HepG2 (cell line): ENCODE measurements around the gene CDH13. TPM values are rescaled to one million over a fixed set of nuclear protein-coding genes. Genes with fewer than 3 reads are reported as not detected.

ENCODE experiments used
- ATAC-seq: fragments of 200-7000 bp; cut with Tn5 transposase; 3 replicates; pipeline ENCODE4 v1.9.1; 2020; ENCODE audit warnings: mild to moderate bottlenecking, moderate library complexity
- BruUV-seq: library from RNA; stranded (reverse); fragments of 400-500 nt; replicated peaks from 2 replicates; lab custom pipeline; 2021; lab: Mats Ljungman, UMichigan
- CTCF ChIA-PET: fragments of 300-600 bp; formaldehyde crosslinking; extraction: SDS; loops from one replicate; lab custom pipeline; 2021; ENCODE audit warnings: low total read pairs, inconsistent platforms, low intra/inter-chr PET ratio; lab: Yijun Ruan, JAX
- POLR2A ChIA-PET: fragments of 350-600 bp; sonication (Branson Sonifier 250); formaldehyde crosslinking; loops from one replicate; lab custom pipeline; 2020; ENCODE audit warnings: antibody characterized with exemption, inconsistent platforms; lab: Yijun Ruan, JAX
- DNase-seq: peaks from one replicate; pipeline ENCODE4 v3.0.0-alpha.2; 2015; ENCODE audit warnings: low spot score
- FAIRE-seq: peaks from 3 replicates; lab custom pipeline; 2011; peaks lifted over from hg19 to GRCh38; lab: Jason Lieb, UNC
- H2AFZ ChIP-seq: one replicate; pipeline ENCODE4 v1.6.1; 2011; ENCODE audit warnings: low read length, inconsistent platforms
- H3K27ac ChIP-seq: fragments of 300-600 bp; 3 replicates; pipeline ENCODE4 v1.8.0; 2011; ENCODE audit warnings: mixed run types, mild to moderate bottlenecking, mixed read lengths, low read length, inconsistent platforms; ENCODE audit not compliant: insufficient read depth; ENCODE audit errors: extremely low read length
- H3K27me3 ChIP-seq, 2 experiments: fragments of 200-600 bp in 1 of 2; 2 replicates in 1 of 2; 3 replicates in 1 of 2; pipeline versions ENCODE4 v1.6.0 to v1.8.0; 2011; ENCODE audit warnings: low read length in 2 of 2, mild to moderate bottlenecking in 2 of 2, moderate library complexity in 2 of 2, inconsistent platforms in 1 of 2; ENCODE audit not compliant: insufficient read depth in 2 of 2, control insufficient read depth in 1 of 2
- H3K36me3 ChIP-seq, 2 experiments: fragments of 200-600 bp in 1 of 2; replicated peaks in 1 of 2; 2 replicates in 1 of 2; 3 replicates in 1 of 2; pipeline versions ENCODE4 v1.5.1 to v1.8.0; 2011; ENCODE audit warnings: low read length in 2 of 2, inconsistent platforms in 1 of 2; ENCODE audit not compliant: insufficient read depth in 2 of 2, control insufficient read depth in 1 of 2
- H3K4me1 ChIP-seq: 2 replicates; pipeline ENCODE4 v1.5.1; 2012; ENCODE audit warnings: low read length, inconsistent platforms; ENCODE audit not compliant: insufficient read depth
- H3K4me2 ChIP-seq: 2 replicates; pipeline ENCODE4 v1.6.0; 2011; ENCODE audit warnings: low read depth, low read length, inconsistent platforms
- H3K4me3 ChIP-seq, 3 experiments: fragments of 200-600 bp in 1 of 3; sonication (generic), shearing (Covaris generic) in 1 of 3; replicated peaks in 1 of 3; 2 replicates each; pipeline ENCODE4 v1.5.1; 2011 to 2016; ENCODE audit warnings: low read length in 3 of 3, inconsistent platforms in 2 of 3, low read depth in 2 of 3, mild to moderate bottlenecking in 2 of 3, control low read depth in 1 of 3, mixed read lengths in 1 of 3; ENCODE audit not compliant: insufficient read depth in 1 of 3
- H3K79me2 ChIP-seq: one replicate; pipeline ENCODE4 v1.6.1; 2011; ENCODE audit warnings: low read length, inconsistent platforms; ENCODE audit not compliant: insufficient read depth
- H3K9ac ChIP-seq: 2 replicates; pipeline ENCODE4 v1.6.0; 2011; ENCODE audit warnings: mild to moderate bottlenecking, low read depth, low read length, inconsistent platforms; ENCODE audit not compliant: insufficient read depth
- H3K9me3 ChIP-seq: 2 replicates; pipeline ENCODE4 v1.5.1; 2012; ENCODE audit warnings: mild to moderate bottlenecking, low read length
- H4K20me1 ChIP-seq: 2 replicates; pipeline ENCODE4 v1.6.0; 2011; ENCODE audit warnings: inconsistent platforms, mild to moderate bottlenecking, low read length, moderate library complexity; ENCODE audit not compliant: insufficient read depth
- DNMT1 ChIP-seq: sonication (generic); formaldehyde crosslinking; IDR thresholded peaks from 2 replicates; pipeline ENCODE4 v1.5.1; 2020; ENCODE audit warnings: mild to moderate bottlenecking, missing genetic modification reagents
- HIVEP1 ChIP-seq: sonication (generic); formaldehyde crosslinking; IDR thresholded peaks from 2 replicates; pipeline ENCODE4 v1.4.0; 2020; ENCODE audit warnings: mild to moderate bottlenecking, missing genetic modification reagents
- ZNF143 ChIP-seq: sonication (generic); formaldehyde crosslinking; IDR thresholded peaks from 2 replicates; pipeline ENCODE4 v1.4.0; 2020; ENCODE audit warnings: missing genetic modification reagents
- ZNF3 ChIP-seq: IDR thresholded peaks from 2 replicates; pipeline ENCODE4 v1.7.0; 2017; ENCODE audit warnings: inconsistent platforms
- ZNF431 ChIP-seq: sonication (generic); formaldehyde crosslinking; IDR thresholded peaks from 2 replicates; pipeline ENCODE4 v1.9.0; 2022; ENCODE audit warnings: missing genetic modification reagents, low read depth, mild to moderate bottlenecking, borderline replicate concordance
- ZNF616 ChIP-seq: sonication (generic); formaldehyde crosslinking; IDR thresholded peaks from 2 replicates; pipeline ENCODE4 v1.5.0; 2020; ENCODE audit warnings: low read depth, mild to moderate bottlenecking, missing genetic modification reagents
- ZNF773 ChIP-seq: sonication (generic); formaldehyde crosslinking; IDR thresholded peaks from 2 replicates; pipeline ENCODE4 v1.4.0; 2020; ENCODE audit warnings: missing genetic modification reagents, borderline replicate concordance
- ZNF792 ChIP-seq: IDR thresholded peaks from 2 replicates; pipeline ENCODE4 v1.6.1; 2016
- ZSCAN20 ChIP-seq: sonication (generic); formaldehyde crosslinking; IDR thresholded peaks from 2 replicates; pipeline ENCODE4 v1.4.0; 2020; ENCODE audit warnings: missing genetic modification reagents, mild to moderate bottlenecking, borderline replicate concordance
- WGBS: methylation state at CpG from one replicate; pipeline ENCODE4 v1.1.6; 2017; ENCODE audit warnings: low lambda C conversion rate; 5-methylcytosine and 5-hydroxymethylcytosine counted together
- in situ Hi-C: cut with HindIII; loops from 2 replicates; pipeline ENCODE4 v1.10.0; 2017; ENCODE audit warnings: low pct_unique_long_range_greater_than_20kb; ENCODE audit not compliant: extremely low pct_ligation_motif_present
- intact Hi-C: fragments of 100-400 bp; cut with micrococcal nuclease; formaldehyde crosslinking; loops from one replicate; pipeline ENCODE4 v1.10.0; 2022; ENCODE audit not compliant: unreplicated experiment
- polyA plus RNA-seq, 8 experiments: library from polyadenylated mRNA; depleted of rRNA in 3 of 8; stranded (reverse) in 7 of 8; unstranded in 1 of 8; fragments of >200 nt; fragmentation: Illumina TruSeq in 4 of 8; extraction: Trizol in 4 of 8; gene quantifications; 2 replicates each; pipeline versions ENCODE4 v1.2.1 to v1.2.3, GENCODE V29; 2011 to 2016; ENCODE audit warnings: low read depth in 4 of 8, missing spikeins in 1 of 8, mixed read lengths in 1 of 8; ENCODE audit not compliant: insufficient read depth in 1 of 8
- total RNA-seq, 5 experiments: library from RNA; depleted of rRNA; stranded (reverse); fragments of >200 nt; fragmentation: Illumina TruSeq; extraction: Trizol; gene quantifications; 2 replicates each; pipeline ENCODE4 v1.2.3, GENCODE V29; 2016; ENCODE audit warnings: low read depth in 1 of 5
- TF ChIP-seq, protein P1 (sequence below): sonication (generic); formaldehyde crosslinking; IDR thresholded peaks from 2 replicates; pipeline ENCODE4 v1.5.1; 2020; ENCODE audit warnings: mild to moderate bottlenecking, missing genetic modification reagents
- TF ChIP-seq, protein P2 (sequence below): sonication (generic); formaldehyde crosslinking; IDR thresholded peaks from 2 replicates; pipeline ENCODE4 v1.4.0; 2020; ENCODE audit warnings: missing genetic modification reagents

Gene CDH13
- total and polyA plus RNA-seq, 2 of the 13 experiments (the other 11 are each of a cell fraction or from before 2014, with no cell fraction given): not detected

DNA sequence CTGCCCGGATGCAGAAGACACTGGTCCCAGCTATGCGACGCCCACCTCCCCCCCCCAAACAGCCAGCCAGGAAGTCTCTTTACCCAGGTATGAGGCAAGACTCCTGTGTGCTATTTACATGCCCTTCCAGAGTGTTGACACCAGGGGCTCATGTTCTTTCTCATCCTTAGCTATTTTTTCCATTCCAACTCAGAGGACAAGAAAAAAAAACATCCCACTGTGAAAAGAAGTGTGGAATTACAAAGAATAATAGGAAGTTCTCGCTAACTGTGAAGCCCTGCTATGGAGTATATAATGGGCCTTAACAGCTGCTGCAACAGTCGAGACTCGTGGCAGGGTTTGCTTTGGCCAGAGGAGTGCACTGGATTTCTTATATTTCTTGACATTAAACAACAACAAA lies 584.9 kb downstream of the CDH13 start (continued):
- no peak for TF ChIP-seq ZNF616 (CRISPR knock-in tag)
- no peak for TF ChIP-seq ZNF143 (CRISPR knock-in tag)

DNA sequence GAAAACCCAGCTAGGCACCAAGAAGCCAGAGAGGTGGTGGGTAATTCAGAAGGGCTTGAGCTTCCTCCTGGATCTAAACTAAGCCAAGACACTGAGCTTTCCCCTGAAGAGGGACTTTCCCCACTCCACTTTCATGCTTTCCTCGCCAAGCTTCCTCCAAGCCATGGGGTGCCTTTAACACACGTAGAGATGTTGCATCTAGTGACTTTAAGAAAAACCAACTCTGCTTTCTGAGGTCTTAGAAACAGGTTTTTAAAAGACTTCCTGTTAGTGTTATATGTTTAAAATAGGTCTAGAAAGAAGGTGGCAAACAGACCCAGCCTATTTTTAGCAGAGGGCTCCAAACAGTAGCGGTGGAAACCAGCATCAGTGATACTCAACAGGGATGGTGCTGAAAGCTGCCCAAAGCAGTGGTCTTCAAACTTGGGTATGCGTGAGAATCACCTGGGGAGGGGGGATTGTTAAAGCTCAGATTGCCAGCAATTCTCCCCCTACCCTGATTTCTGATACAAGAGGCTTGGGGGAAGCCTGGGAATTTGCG lies 585.6 kb downstream of the CDH13 start:
- Histone ChIP-seq H3K27me3 (no peaks in the 10 kb centered on the region), H2AFZ (no peak overlapping the region), H3K4me2 (no peak overlapping the region), H3K4me1 (no peaks in the 10 kb centered on the region), H3K27ac (no peak overlapping the region), H3K79me2 (no peaks in the 10 kb centered on the region), H3K9ac (no peak overlapping the region), H3K9me3 (no peaks in the 10 kb centered on the region), H3K4me3 (no peak overlapping the region), H4K20me1 (no peaks in the 10 kb centered on the region), H3K36me3 (no peaks in the 10 kb centered on the region)
- intact Hi-C loops: no loop called here
- CTCF ChIA-PET: no interaction called here
- no peak for FAIRE-seq
- DNase-seq: no peak
- TF ChIP-seq, protein P1, sequence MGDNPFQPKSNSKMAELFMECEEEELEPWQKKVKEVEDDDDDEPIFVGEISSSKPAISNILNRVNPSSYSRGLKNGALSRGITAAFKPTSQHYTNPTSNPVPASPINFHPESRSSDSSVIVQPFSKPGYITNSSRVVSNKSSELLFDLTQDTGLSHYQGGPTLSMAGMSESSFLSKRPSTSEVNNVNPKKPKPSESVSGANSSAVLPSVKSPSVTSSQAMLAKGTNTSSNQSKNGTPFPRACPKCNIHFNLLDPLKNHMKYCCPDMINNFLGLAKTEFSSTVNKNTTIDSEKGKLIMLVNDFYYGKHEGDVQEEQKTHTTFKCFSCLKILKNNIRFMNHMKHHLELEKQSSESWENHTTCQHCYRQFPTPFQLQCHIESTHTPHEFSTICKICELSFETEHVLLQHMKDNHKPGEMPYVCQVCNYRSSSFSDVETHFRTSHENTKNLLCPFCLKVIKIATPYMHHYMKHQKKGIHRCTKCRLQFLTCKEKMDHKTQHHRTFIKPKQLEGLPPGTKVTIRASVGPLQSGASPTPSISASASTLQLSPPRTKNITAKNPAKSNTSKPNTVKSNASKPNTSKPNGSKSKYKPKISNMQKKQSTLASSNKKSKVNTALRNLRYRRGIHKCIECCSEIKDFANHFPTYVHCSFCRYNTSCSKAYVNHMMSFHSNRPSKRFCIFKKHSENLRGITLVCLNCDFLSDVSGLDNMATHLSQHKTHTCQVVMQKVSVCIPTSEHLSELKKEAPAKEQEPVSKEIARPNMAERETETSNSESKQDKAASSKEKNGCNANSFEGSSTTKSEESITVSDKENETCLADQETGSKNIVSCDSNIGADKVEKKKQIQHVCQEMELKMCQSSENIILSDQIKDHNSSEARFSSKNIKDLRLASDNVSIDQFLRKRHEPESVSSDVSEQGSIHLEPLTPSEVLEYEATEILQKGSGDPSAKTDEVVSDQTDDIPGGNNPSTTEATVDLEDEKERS (CRISPR knock-in tag): no peak
- TF ChIP-seq ZNF431 (CRISPR knock-in tag) (no peak), HIVEP1 (CRISPR knock-in tag) (no peak), ZNF792 (CRISPR knock-in tag) (no peak), DNMT1 (CRISPR knock-in tag) (no peak), ZNF773 (CRISPR knock-in tag) (no peak), ZSCAN20 (no peak), ZNF3 (CRISPR knock-in tag) (no peak)
- TF ChIP-seq, protein P2, sequence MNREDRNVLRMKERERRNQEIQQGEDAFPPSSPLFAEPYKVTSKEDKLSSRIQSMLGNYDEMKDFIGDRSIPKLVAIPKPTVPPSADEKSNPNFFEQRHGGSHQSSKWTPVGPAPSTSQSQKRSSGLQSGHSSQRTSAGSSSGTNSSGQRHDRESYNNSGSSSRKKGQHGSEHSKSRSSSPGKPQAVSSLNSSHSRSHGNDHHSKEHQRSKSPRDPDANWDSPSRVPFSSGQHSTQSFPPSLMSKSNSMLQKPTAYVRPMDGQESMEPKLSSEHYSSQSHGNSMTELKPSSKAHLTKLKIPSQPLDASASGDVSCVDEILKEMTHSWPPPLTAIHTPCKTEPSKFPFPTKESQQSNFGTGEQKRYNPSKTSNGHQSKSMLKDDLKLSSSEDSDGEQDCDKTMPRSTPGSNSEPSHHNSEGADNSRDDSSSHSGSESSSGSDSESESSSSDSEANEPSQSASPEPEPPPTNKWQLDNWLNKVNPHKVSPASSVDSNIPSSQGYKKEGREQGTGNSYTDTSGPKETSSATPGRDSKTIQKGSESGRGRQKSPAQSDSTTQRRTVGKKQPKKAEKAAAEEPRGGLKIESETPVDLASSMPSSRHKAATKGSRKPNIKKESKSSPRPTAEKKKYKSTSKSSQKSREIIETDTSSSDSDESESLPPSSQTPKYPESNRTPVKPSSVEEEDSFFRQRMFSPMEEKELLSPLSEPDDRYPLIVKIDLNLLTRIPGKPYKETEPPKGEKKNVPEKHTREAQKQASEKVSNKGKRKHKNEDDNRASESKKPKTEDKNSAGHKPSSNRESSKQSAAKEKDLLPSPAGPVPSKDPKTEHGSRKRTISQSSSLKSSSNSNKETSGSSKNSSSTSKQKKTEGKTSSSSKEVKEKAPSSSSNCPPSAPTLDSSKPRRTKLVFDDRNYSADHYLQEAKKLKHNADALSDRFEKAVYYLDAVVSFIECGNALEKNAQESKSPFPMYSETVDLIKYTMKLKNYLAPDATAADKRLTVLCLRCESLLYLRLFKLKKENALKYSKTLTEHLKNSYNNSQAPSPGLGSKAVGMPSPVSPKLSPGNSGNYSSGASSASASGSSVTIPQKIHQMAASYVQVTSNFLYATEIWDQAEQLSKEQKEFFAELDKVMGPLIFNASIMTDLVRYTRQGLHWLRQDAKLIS (CRISPR knock-in tag): no peak
- POLR2A ChIA-PET: no interaction called here
- 8% methylated on average over 4 of the region's 5 CpGs for WGBS
- in situ Hi-C loops: loop anchor here (25.0 kb wide), 1 partner anchor 950 kb away; no protein-coding TSS in a partner anchor
- BruUV-seq: no TSS peak
- ATAC-seq: no peak
